GM18499 (cell line): ENCODE measurements around the gene OSR1.

Experiments
- ATAC-seq: cut with Tn5 transposase; IDR thresholded peaks from one replicate; pipeline ENCODE4 v1.9.1; 2021; ENCODE audit warnings: moderate number of reproducible peaks; ENCODE audit not compliant: insufficient read depth, unreplicated experiment

The OSR1 gene

DNA sequence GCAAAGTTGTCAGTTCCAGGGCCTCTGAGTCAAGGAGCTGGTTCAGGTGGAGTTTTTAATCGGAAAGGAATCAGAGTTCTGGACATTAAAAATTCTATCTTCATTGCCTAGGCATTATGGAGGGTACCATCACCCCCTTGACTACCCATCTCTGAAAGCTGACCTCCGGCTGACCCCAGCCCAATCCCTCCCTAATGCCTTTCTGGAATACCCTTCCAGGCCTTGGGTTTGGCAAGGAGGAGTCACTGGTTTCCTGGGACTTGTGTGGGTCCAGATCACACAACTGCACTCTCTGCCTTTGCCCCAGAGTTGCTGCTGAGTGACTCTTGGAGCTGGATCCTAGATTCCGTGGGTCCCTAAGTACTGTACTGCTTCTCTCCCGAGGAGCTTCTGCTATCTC lies 1.0 kb upstream of the OSR1 start:
- ATAC-seq: no peak

DNA sequence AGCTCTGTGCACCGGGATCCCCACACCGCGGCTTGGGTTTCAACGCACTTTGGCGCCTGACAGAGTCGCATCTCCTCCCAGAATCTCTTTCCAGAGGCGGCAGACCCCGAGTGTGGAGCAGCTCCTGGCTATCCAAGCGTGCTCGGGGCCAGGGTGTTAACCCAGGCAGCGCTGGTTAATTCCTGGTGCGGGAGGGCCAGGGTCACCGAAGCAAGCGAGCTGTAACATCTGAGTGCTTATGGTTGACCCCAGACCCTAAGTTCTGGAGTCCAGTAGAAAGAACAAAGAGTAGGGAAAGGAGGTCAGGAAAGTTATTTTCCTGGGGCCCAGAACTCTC lies 566 bp upstream of the OSR1 start:
- no peak for ATAC-seq

DNA sequence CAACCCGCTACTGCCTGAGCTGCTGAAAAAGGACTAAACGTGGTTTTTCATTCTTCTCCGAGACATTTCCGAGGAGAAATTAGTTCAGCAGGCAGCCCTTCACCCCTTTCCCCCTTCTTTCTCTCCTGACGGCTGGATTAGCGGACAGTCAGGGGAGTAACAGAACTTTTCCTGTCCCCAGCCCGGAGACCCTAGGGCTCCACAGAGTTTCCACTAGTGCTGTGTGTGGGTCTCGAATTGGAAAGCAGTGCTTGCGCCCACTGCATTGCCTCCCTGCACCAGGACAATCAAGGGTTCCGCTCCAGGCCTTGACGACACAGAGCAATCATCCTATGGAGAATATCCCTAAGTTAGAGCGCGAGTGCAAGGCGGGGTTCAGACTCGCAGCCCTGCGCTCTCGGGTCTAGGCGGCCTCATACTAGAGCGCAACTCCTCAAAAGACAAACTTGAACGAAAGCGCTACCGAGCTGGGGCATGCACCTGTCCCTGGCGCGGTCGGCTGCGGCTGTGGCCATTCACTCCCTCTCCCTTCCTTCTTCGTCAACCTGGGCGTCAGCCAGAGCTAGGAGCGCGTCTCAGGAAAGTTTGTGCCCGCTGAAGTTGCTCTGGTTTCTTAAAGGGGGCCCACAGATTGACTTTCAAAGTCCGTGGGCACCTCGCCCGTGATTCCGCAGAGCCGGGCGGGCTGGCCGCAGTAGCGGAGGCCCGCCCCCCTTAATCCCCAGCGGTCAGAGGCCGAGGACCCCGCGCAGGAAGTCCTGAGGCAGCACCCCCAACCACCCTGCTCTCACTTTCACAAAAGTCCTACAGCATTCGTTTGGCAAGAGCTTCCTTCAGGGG lies 801 bp downstream of the OSR1 start:
- no peak for ATAC-seq

DNA sequence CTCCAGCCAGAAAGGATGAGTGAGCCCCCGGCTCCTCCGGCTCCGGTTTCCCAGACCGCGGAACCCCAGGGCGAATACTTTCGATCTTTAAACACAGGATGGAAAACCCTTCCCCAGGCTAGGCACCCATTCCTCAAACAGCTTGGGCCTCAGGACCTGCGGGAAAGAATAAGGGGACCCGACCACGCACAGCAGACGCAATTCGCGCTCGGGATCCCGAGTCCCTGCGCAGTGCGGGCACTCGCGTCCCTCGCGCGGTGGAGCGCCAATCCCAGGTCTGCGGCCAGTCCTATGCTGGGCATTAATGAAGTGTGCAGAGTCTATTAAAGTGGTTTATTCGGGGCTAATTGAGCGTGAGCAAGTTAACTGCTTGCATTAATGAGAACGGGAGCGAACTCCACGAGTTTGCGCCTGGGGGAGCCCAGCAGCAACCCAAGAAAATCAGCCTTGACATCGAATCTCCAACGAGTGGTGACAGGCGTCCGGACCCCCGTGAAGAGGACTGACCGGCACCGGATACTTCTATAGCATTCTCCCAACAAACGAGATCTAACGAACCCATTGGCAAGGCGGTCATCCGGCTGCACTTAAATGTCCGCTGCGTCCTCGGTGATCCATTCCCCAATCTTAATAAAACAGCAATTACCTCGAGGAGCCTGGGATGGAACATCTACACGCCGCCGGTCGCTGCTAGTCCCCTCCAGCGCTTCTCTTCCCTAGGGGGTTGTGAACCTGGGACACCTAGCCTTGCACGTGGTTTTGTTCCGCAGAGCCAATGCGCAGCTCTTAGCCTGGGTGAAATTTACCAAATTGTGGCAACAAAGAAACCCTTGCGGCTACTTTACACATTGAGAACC lies 1.6 kb downstream of the OSR1 start:
- no peak for ATAC-seq

DNA sequence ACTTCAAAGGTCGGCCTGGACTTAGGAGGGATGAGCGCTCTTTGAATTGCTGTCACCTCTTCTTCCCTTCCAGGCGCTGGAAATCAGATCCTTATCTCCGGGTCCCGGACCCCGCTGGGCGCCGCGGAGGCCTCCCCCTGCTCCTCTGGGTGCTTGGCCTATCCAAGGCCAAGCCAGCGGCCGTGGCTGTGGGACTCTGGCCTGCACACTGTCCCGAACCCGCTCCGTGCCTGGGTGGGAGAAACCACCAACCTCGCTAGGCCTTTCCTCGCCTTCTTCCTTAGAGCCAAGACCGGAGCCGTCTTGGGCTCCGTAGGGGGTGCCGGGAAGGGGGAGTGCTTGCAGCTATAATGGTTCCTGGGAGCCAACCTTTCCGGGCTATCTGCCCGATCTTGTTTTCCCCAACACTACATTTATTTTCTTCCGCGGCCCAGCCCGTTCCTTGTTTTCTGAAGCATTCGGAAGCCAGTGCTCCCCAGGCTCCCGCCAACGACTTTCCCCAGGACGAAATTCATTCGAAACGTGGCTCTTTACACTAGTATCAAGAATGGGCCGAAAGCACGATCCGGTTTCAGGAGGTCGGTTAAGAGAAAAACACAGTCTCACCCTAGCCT lies 2.4 kb downstream of the OSR1 start:
- ATAC-seq: no peak

DNA sequence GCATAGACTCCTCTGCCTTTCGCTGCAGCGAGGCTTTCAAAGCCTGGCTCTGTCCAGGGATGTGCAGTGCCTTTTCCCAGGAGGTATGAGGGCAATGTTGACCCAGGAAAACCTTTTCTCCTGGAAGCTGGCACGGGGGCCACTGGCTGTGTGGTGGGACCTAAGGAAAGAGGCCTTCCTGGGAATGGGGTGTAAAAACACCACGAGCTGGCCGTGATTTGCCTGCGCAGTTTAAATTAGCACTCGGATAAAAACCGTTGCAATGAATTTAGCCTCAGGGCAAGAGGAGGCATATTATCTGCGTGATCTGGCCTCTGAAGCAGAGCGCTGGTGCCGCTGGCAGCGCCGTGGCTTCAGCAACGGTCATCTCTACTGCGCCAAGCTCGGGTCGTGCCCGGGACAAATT lies 3.0 kb downstream of the OSR1 start:
- ATAC-seq: no peak

DNA sequence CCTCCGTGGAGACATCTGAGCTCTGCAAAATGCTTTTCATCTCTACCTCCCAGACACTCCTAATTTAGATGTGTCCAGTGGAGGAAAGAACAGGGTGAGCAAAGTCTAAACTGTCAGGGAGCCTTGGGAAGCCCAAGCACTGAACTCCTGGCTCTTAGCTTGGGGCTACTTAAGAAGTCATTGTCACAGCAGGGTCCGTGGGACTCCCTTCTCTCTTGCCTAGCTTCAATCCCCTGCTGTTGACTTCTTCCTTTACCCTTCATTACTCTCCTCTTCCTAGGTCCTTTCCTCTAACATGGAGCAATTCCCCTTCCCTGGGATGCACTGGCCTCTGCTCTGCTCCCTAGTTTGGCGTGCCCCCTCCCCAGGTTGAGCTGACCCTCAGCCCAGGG lies 3.4 kb downstream of the OSR1 start:
- no peak for ATAC-seq

DNA sequence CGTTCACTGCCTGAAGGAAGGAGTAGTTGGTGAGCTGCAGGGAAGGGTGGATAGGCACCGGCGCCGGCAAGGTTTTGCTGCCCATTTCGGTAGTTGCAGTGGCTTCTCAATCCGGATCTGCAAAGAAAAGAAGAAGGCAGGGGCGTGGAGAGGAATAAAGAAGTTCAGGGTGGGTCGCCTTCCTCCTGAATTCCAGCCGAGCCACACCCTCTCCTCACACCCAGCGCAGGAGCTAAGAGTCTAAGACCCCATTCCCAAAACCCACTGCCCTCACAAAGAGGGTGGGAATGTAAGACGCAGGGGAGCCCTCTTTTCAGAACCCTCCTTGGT lies 4.7 kb downstream of the OSR1 start:
- no peak for ATAC-seq

DNA sequence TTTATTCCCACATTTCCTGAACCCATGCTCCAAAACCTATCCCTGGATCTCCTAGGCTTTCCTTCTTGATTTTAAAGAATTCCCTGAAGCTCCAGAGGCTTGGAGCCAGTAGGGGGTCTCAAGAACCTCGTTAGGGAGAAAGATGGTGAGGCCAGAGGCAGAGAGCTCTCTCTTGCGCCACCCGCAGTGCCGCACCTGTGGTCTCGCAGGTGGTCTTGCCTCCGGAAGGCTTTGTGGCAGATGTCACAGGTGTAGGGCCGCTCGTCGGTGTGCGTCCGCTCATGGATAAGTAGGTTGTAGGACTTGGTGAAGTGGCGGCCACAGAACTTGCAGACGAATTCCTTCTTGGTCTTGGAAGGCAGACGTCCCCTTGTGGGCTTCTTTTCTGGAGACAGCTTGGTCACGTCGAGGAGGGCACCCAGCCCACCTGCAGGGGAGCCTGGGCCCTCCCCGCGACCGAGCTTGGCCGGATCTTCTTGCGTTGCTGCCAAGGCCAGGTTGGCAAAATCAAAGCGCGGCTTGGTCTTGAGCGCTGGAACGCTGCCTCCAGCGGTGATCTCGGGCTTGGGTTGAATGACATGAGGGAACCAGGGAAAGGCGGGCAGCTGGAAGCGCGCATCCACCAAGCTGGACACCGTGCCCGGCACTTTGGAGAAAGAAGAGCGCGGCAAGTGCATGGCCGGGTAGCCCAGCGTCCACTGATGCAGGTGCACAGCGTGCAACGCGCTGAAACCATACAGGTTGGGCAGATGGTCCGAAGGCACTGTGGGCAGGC lies 5.3 kb downstream of the OSR1 start:
- no peak for ATAC-seq

DNA sequence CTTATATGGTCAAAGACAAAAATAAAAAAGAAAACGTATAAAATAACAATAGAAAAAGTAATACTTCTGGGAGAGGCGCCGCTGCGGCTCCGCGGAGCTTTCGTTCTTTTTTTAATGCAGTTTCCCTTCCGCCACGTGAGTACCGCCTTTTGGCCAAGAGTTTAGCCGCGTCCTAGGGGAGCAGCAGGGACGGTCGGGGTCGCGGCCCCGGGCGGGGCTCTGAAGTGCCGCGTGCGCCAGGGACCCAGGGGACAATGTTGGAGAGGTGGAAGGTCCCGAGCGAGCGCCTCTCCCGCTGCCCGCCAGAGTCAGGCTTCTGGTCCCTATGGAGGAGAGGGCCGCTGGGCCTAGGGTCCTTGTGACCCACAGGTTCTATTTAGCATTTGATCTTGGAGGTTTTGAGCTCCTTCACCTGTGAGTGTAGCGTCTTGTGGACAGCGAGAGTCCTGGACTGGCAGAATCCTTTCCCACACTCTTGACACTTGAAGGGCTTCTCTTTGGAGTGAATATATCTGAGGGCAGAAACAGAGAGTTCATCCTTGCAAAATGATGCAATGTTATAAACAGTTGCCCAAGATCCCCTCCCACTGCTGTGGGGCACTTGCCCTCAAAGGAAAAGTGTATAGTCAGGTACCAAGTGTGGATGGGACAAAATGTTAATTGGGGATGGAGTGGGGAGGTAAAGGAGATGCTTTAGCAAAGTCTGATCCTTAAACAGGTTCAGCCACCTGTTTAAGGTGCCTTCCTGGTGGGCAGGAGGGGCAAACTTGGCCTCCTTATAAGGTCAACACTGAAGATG lies 6.3 kb downstream of the OSR1 start:
- no peak for ATAC-seq

DNA sequence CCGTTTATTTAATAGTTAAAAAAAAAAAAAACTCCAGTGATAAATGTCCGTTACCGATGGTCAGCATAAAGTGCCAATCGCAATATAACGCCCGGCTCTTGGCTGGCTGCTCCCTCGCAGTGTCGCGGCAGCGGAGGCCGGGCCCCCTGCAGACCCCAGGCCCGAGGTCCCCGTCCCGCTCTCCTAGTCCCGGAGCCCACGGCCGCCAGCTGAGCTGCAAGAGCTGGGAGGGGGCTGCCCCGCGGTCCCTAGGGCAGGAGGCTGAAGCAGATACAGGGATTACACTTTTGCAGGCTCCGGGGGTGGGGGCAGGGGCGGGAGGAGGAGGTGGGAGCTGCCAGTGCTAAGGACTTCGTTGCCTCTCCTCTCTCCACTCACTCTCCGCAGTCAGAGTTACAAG lies 6.9 kb downstream of the OSR1 start:
- ATAC-seq: no peak

DNA sequence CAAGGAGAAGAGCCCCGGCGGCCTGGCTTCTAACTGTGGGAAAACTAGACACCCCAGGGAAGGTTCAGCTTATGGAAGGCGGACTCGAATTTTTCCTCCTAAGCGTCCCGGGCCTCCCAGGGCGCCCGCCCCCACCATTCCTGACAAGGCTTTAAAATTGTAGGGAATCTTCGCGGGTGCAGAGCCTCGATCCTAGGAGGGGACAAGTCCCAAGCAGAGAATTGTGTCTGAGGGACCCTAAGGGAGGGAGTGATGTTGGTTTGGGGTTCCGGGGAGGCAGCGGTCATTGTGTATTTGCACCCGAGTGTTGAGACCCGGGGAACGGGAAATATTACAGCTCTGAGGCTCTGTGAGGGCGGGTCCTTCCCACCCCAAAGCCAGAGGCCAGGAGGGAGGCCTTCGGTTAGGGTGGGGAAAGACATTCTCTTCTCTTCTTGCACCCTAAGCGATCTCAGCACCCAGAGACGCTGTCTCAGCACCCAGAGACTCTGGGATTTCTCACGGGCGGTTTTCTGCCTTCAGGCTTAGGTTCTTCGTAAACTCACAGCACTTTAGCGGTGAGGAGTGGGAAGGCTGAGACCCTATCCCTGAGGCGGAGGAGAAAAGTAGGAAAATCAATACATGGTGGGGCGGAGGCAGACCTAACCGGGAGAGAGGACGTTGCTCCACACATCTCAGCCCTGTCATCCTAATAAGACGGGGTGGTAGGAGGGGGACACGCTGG lies 7.6 kb downstream of the OSR1 start:
- ATAC-seq: no peak

DNA sequence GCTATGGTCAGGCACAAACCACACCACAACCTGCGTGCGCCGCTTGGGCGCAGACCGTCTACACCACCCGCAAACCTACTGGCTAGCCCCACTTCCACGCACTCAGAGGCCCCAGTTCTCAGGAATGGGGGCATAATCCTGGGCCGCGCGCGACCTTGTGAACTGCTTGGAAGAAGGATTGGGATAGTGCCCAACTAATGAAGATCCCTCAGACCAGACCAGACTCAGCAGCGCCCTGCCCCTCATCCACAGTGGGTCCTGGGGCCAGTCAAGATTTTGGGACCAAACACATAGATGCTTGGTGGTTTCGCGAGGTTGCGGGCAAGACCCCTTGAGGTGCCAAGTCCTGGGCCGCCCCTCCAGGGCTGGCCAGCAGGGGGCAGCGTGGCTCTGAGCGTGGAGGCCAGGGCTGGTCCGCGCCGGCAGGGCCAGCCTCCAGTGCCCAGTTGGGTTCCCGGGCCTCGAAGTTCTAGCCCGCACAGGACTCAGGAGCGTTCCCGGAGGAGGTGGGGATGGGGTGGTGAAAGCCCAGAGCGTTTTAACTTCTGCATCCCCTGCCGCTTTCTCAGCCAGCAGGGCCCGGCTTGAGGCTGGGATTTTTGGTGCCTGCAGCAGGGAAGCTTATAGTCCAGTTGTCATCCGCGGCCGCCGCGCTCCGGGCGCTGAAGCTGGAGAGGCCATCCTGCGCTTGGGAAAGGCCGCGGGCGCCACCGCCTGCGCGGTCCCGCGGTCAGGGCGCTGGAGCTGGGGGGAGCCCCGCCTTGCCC lies 8.3 kb downstream of the OSR1 start:
- ATAC-seq: no peak

DNA sequence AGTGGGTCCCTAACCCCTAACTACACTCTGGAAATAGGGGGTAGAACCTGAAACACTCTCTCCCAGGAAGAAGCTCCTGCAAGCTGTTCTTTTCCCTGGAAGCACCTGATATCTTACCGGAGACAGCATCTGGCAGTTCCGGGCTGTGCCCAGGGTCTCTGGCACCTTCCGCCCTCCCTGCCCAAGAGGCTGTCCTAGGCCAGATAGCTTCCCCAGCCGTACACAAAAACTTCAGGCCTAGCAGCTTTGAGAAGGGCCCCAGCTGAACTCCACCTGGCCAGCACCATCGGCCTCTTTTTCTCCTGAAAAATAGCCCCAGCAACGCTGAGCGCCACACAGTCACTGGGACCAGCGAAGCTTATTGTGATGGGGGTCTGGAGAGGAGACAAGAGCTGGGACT lies 9.7 kb downstream of the OSR1 start:
- no peak for ATAC-seq

DNA sequence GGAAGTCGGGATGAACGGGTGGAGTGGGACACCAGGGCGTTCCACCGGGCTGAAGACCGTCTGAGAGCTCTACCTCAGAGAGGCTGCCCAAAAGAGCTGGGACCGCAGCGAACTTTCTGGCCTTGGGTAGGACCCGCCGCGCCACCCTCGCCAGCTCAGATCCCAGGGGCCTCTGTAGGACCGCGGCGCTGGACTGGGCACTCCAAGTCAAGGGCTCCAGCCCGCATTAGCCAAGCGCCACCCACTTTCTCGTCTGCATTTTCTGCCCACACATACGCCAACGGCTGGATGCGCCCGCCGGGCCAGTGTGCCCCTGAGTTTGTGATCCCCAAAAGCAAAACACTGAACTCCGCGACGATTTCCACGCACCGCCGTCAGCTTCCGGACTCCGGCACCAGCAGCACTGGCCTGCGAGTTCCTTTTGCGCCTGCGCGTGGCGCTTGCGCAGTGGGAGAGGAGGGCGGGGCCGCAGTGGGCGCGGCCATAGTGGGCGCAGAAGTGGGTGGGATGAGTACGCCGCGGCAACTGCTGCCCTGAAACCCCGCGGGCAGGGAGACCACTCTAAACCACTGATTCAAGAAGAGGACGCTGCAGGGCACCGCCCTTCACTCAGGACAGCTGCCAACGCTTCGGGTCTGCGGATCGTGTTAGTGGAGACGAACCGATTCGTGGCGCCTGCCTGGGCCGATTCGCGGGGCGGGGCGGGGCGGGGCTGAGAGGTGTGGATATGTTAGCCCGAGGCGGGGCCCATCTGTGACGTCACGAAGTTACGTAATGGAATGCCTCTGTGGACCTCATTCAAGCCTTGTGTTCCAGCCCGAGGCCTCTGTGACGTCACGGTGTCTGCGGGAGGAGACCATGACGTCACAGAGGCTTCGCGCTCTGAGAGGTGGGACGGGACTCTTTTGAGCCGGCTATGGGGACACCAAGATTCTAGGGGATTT lies 10.5 kb downstream of the OSR1 start:
- peak; percentile 87 for ATAC-seq

DNA sequence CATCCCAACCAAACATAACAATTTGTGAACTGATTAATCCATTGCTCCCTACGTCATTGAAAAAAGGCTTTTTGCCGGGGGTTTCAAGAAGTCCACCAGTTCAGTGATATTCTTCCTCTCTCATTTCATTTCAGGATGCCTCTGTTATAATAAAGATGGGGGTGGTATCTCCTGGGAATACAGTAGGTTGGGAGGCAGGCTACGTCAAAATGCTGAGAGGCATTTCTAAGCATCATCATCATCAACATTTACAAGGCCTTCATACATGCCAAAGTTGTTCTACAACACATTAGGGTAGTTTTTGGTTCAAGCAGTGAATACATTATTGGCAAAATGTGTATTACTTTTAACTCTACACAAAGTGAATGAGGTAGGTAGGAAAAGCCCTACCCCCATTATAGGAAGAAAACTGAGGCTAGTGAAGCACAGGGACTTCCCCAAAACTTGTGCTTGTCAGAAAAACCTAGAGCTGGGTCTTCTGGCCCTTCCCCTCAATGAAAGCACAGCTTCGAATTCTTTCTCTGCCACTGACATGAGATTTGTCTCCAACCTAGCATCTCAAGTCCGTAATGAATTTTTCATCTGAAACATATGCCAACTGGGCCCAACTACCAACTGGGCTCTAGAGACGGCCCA lies 11.3 kb downstream of the OSR1 start:
- ATAC-seq: no peak

DNA sequence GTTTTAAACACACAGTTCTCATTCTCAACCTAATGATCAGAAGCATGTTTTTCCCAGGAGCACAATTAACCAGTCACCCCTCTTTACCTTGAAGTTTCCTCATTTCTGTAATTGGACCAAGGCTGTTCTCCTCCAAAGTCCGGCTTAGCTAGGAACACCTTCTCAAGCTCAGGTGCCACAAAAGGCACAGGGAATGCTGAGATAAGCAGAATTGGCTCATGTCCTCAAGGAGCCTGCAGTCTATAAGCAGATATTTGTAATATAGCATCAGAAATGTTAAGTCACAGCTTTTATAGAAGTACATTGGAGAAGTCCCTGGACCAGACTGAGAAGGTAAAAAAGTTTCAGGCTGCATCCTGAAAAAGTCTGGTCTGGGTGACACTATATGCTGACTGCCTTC lies 20.7 kb downstream of the OSR1 start:
- ATAC-seq: no peak
